ENCODE data around the gene CD79A.

GRCh38 chr19:41909706-41910105, 32.6 kb downstream of the CD79A start:
- TF ChIP-seq POLR2AphosphoS5 (IDR thresholded peaks at IDR 0.05) = no peak
- TF ChIP-seq, protein P1, sequence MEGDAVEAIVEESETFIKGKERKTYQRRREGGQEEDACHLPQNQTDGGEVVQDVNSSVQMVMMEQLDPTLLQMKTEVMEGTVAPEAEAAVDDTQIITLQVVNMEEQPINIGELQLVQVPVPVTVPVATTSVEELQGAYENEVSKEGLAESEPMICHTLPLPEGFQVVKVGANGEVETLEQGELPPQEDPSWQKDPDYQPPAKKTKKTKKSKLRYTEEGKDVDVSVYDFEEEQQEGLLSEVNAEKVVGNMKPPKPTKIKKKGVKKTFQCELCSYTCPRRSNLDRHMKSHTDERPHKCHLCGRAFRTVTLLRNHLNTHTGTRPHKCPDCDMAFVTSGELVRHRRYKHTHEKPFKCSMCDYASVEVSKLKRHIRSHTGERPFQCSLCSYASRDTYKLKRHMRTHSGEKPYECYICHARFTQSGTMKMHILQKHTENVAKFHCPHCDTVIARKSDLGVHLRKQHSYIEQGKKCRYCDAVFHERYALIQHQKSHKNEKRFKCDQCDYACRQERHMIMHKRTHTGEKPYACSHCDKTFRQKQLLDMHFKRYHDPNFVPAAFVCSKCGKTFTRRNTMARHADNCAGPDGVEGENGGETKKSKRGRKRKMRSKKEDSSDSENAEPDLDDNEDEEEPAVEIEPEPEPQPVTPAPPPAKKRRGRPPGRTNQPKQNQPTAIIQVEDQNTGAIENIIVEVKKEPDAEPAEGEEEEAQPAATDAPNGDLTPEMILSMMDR (IDR thresholded peaks at IDR 0.05) = no peak

Measured in breast epithelium (tissue), 3 donors.